Measurements from ENCODE around the gene LSAMP. TPM values are rescaled to one million over a fixed set of nuclear protein-coding genes. Genes with fewer than 3 reads are reported as not detected.

Gene LSAMP
- total and polyA plus RNA-seq, 2 of the 8 experiments (the other 6 are each of a cell fraction or from before 2014, with no cell fraction given), result 1.8 to 5.7 TPM

- WGBS, 2 experiments (ENCODE audit: extremely low coverage in 1 of 2, insufficient coverage in 1 of 2, insufficient read length in 1 of 2, insufficient replicate concordance in 2 of 2, low coverage in 1 of 2, low lambda C conversion rate in 2 of 2, missing lambda C conversion rate in 1 of 2), result 95% methylated on average over 1 of the region's 1 CpG; no CpG with 5 or more reads in 1 of the 2 experiments
- H3K79me2 ChIP-seq (ENCODE audit: control insufficient read depth in 1 of 2, insufficient read depth in 2 of 2, low read length in 2 of 2), result no peaks in the 10 kb centered on the region
- no peak overlapping the region for H3K27ac ChIP-seq (ENCODE audit: low read depth, low read length)
- peaks cover 0 to 10% (median 6%) of the 10 kb centered on the region in 4 experiments; a peak in 5 of 7 replicates for H3K4me1 ChIP-seq (replicated peaks in 1 of 4; ENCODE audit: control insufficient read depth in 3 of 4, insufficient read depth in 4 of 4, low read length in 3 of 4)
- H3K9ac ChIP-seq (replicated peaks in 1 of 4; ENCODE audit: extremely low read depth in 1 of 4, low read depth in 3 of 4, low read length in 3 of 4), result no peak overlapping the region
- H3K4ac ChIP-seq (replicated peaks; ENCODE audit: insufficient read length, low read depth, low read length), result no peak overlapping the region
- TF ChIP-seq RBBP5 (IDR thresholded peaks at IDR 0.05; ENCODE audit: borderline replicate concordance, low read depth, low read length) (no peak), MAFK (IDR thresholded peaks at IDR 0.05; ENCODE audit: low read depth, low read length) (no peak), CHD1 (IDR thresholded peaks at IDR 0.05; ENCODE audit: low read depth, low read length) (no peak), ATF2 (IDR thresholded peaks at IDR 0.05; ENCODE audit: low read length) (no peak), USF2 (IDR thresholded peaks at IDR 0.05; ENCODE audit: low read length) (no peak), BRCA1 (IDR thresholded peaks at IDR 0.05; ENCODE audit: low read depth, low read length) (no peak), SIRT6 (IDR thresholded peaks at IDR 0.05; ENCODE audit: low read length) (no peak), KDM1A (IDR thresholded peaks at IDR 0.05; ENCODE audit: borderline replicate concordance, low read length) (no peak)
- FAIRE-seq, result no peak
- no peak overlapping the region for H4K91ac ChIP-seq (replicated peaks; ENCODE audit: insufficient read length, low read length)
- H3K18ac ChIP-seq (ENCODE audit: extremely low read depth, low read length), result no peak overlapping the region
- no peaks in the 10 kb centered on the region for H3K36me3 ChIP-seq (ENCODE audit: control insufficient read depth in 2 of 4, insufficient read depth in 4 of 4, low read length in 3 of 4)
- no peak overlapping the region for H2AK5ac ChIP-seq (ENCODE audit: low read depth, low read length)
- no peak overlapping the region for H2AFZ ChIP-seq (ENCODE audit: low read length)
- no peak overlapping the region for H2BK5ac ChIP-seq (ENCODE audit: low read depth, low read length)
- H3K79me1 ChIP-seq (ENCODE audit: low read depth, low read length), result no peaks in the 10 kb centered on the region
- H3K4me3 ChIP-seq (ENCODE audit: extremely low read depth in 1 of 4, insufficient read depth in 2 of 4, low read depth in 3 of 4, low read length in 4 of 4), result no peak overlapping the region
- no peak overlapping the region for H3K4me2 ChIP-seq (ENCODE audit: insufficient read depth in 1 of 2, low read depth in 2 of 2, low read length in 2 of 2)
- no peak overlapping the region for H3K23ac ChIP-seq (ENCODE audit: insufficient read length)
- H3K56ac ChIP-seq (replicated peaks; ENCODE audit: insufficient read length, low read depth, low read length), result no peak overlapping the region
- POLR2A ChIA-PET (ENCODE audit: partially characterized antibody), result no interaction called here
- H4K8ac ChIP-seq (ENCODE audit: extremely low read depth, insufficient read depth, low read length), result no peak overlapping the region
- no peak overlapping the region for H3K14ac ChIP-seq (ENCODE audit: insufficient read length)
- CTCF ChIA-PET (ENCODE audit: partially characterized antibody), result interaction anchor here (1.2 to 3.7 kb wide), 5 partner anchors 10 to 76 kb away, joined by 3 to 21 read pairs (median 12); no protein-coding TSS in a partner anchor
- no peaks in the 10 kb centered on the region for H3K23me2 ChIP-seq (ENCODE audit: low read depth, low read length)
- no peaks in the 10 kb centered on the region for H3K27me3 ChIP-seq (replicated peaks in 1 of 4; ENCODE audit: control insufficient read depth in 3 of 4, extremely low read depth in 1 of 4, insufficient read depth in 3 of 4, low read length in 3 of 4)
- H2BK12ac ChIP-seq (ENCODE audit: low read depth, low read length), result no peak overlapping the region
- no peaks in the 10 kb centered on the region for H4K20me1 ChIP-seq (replicated peaks in 1 of 2; ENCODE audit: control insufficient read depth in 1 of 2, insufficient read depth in 2 of 2, low read length in 2 of 2)
- H2BK20ac ChIP-seq (ENCODE audit: low read length), result no peak overlapping the region
- H2BK120ac ChIP-seq (replicated peaks; ENCODE audit: low read depth, low read length), result no peak overlapping the region
- H2BK15ac ChIP-seq (ENCODE audit: low read length), result no peak overlapping the region
- no peak overlapping the region for H4K5ac ChIP-seq (ENCODE audit: insufficient read length, low read depth, low read length)
- no peak for DNase-seq (ENCODE audit: low read depth in 1 of 2, low spot score in 2 of 2)
- H3K9me3 ChIP-seq (ENCODE audit: insufficient read depth in 2 of 2, low read depth in 1 of 2, low read length in 1 of 2), result no peaks in the 10 kb centered on the region
Measured at GRCh38 chr3:115834068-115834467, 611.2 kb downstream of the LSAMP start.

Data from H1 (cell line).